Cardiac muscle cell (in vitro differentiated cells and primary cell): ENCODE measurements around the gene PHACTR3. TPM values are rescaled to one million over a fixed set of nuclear protein-coding genes. Genes with fewer than 3 reads are reported as not detected.

Experiments
- DNase-seq, 2 donors: peaks; one replicate each; pipeline versions ENCODE4 v3.0.0 to v3.0.0-alpha.2; 2010 to 2017; ENCODE audit warnings: low read depth in 1 of 2, low spot score in 1 of 2
- H3K27ac ChIP-seq: fragments of 200-600 bp; sonication (generic); 2 replicates; pipeline ENCODE4 v1.5.1; 2016
- H3K27me3 ChIP-seq: fragments of 200-600 bp; sonication (generic); 2 replicates; pipeline ENCODE4 v1.6.0; 2016; ENCODE audit warnings: control low read depth
- H3K36me3 ChIP-seq: fragments of 200-600 bp; sonication (generic); 2 replicates; pipeline ENCODE4 v1.5.1; 2016; ENCODE audit warnings: control low read depth
- H3K4me1 ChIP-seq: fragments of 200-600 bp; sonication (generic); 2 replicates; pipeline ENCODE4 v1.8.1; 2017; ENCODE audit warnings: low read depth, mild to moderate bottlenecking, mixed run types
- H3K4me3 ChIP-seq: fragments of 200-600 bp; sonication (generic); 2 replicates; pipeline ENCODE4 v1.5.1; 2016; ENCODE audit warnings: mild to moderate bottlenecking
- H3K9me3 ChIP-seq: fragments of 200-600 bp; sonication (generic); 2 replicates; pipeline ENCODE4 v1.5.1; 2017; ENCODE audit warnings: low read depth, mild to moderate bottlenecking, control low read depth
- CTCF ChIP-seq: IDR thresholded peaks from 2 replicates; pipeline ENCODE4 v1.5.1; 2012; ENCODE audit warnings: low read depth, mild to moderate bottlenecking, low read length
- polyA plus RNA-seq: library from polyadenylated mRNA; unstranded; fragments of >200 nt; fragmentation: Nextera tagmentation; extraction: Ambion mirVana; gene quantifications from 2 replicates; pipeline ENCODE4 v1.2.1, GENCODE V29; 2016
- total RNA-seq: library from RNA; depleted of rRNA; stranded (reverse); fragments of >200 nt; gene quantifications from 2 replicates; pipeline ENCODE4 v1.2.3, GENCODE V29; 2016

Gene PHACTR3
- total and polyA plus RNA-seq, 2 experiments from 2014 or later = 0.55 to 17.0 TPM

GRCh38 chr20:59828125-59829053 is 224.0 kb downstream of the PHACTR3 start:
- H3K4me3 ChIP-seq = no peak overlapping the region
- H3K9me3 ChIP-seq = no peaks in the 10 kb centered on the region
- no peaks in the 10 kb centered on the region for H3K36me3 ChIP-seq
- TF ChIP-seq CTCF = no peak
- H3K4me1 ChIP-seq = no peaks in the 10 kb centered on the region
- no peak for DNase-seq
- H3K27ac ChIP-seq = no peak overlapping the region
- H3K27me3 ChIP-seq = no peaks in the 10 kb centered on the region

- no peaks in the 10 kb centered on the region for H3K27me3 ChIP-seq
- H3K27ac ChIP-seq = no peak overlapping the region
- H3K4me3 ChIP-seq = no peak overlapping the region
- H3K9me3 ChIP-seq = no peaks in the 10 kb centered on the region
- H3K4me1 ChIP-seq = no peaks in the 10 kb centered on the region
- TF ChIP-seq CTCF = no peak
- H3K36me3 ChIP-seq = no peaks in the 10 kb centered on the region
- DNase-seq = no peak
Measured at GRCh38 chr20:59829054-59829785, 224.9 kb downstream of the PHACTR3 start.

DNA sequence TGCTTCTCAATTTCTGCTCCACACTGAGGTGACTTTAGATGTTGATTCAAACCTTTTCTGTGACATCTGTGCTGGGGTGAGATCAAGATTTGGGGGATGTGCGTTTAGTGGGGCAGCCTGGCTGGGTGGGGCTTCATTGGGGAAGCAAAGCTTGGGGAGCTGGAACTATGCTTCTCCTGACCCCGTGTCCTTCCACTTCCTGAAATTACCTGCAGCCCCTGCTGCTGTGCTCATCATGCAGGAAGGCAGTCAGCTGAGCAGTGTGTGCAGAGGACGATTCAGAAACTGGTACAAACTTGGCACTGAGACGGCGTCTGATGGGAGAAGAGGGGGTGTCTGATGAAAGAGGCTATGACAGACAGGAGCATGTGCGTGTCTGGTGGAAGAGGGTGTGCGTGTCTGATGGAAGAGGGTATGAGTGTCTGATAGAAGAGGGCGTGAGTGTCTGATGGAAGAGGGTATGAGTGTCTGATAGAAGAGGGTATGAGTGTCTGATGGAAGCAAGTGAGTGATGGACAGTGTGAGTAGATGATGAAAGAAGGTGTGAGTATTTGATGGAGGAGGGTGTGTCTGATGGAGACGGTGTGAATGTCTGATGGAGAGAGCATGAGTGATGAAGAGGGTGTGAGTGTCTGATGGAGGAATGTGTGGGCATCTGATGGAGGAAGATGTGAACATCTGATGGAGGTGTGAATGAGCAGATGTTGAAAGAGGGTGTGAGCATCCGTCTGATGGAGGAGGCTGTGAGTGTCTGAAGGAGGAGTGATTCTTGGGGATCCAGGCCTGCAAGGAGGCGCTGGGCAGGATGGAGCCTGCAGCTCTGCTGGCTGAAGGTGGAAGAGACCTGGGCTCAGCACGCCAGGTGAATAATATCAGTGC is 225.7 kb downstream of the PHACTR3 start:
- Histone ChIP-seq H3K4me3 (no peak overlapping the region), H3K27ac (no peak overlapping the region), H3K9me3 (no peaks in the 10 kb centered on the region), H3K27me3 (no peaks in the 10 kb centered on the region), H3K4me1 (no peaks in the 10 kb centered on the region), H3K36me3 (no peaks in the 10 kb centered on the region)
- no peak for TF ChIP-seq CTCF
- DNase-seq = no peak

GRCh38 chr20:59830665-59831023 is 226.3 kb downstream of the PHACTR3 start:
- H3K27me3 ChIP-seq = no peaks in the 10 kb centered on the region
- H3K36me3 ChIP-seq = no peaks in the 10 kb centered on the region
- no peaks in the 10 kb centered on the region for H3K9me3 ChIP-seq
- H3K27ac ChIP-seq = no peak overlapping the region
- no peaks in the 10 kb centered on the region for H3K4me1 ChIP-seq
- TF ChIP-seq CTCF = no peak
- H3K4me3 ChIP-seq = no peak overlapping the region
- no peak for DNase-seq
